HG03439 (cell line): ENCODE data around the gene CAPN11.
"Not testable (repeated sequence)": the region's sequence is repeated elsewhere in the genome, so short reads cannot be mapped to it uniquely, and the experiment has no call there.

Experiments used
- ATAC-seq: cut with Tn5 transposase; IDR thresholded peaks from one replicate; pipeline ENCODE4 v1.9.1; 2021; ENCODE audit warnings: mild to moderate bottlenecking, moderate library complexity; ENCODE audit not compliant: unreplicated experiment

The CAPN11 gene

DNA sequence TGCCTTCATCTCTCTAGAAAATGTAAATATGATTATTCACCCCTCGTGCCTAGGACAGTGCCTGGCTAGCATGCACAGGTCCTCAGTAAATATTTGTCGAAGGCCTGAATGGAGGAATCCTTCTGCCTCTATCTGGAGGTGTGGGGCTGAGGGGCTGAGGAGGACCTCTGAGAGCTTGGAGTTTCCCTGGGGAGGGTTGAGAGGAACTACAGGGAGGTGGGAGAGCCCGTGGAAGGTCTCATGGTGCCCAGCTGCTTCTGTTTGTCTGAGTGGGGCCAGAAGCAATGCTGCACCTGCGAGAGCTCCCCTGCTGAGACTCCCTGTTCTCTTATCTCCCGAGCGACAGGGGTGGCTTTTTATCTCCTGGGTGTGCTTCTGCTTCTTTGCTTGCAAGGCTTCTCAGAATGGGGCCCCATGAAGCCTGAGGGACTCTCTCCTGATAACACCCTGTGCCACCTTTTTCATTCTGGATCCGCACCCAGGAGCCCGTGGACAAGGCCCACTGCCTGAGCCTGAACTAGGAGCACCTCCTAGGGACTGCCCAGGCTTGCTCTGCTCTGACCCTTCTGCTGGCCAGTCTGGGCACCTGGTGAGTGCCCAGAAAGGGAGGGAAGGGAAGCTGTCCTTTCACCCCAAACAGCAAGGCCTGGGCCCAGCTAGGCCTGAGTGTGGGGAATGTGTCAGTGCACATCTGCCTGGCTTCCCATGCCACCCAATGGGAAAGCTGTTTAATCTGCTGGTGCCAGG lies 67.1 kb downstream of the CAPN11 start:
- no peak for ATAC-seq

DNA sequence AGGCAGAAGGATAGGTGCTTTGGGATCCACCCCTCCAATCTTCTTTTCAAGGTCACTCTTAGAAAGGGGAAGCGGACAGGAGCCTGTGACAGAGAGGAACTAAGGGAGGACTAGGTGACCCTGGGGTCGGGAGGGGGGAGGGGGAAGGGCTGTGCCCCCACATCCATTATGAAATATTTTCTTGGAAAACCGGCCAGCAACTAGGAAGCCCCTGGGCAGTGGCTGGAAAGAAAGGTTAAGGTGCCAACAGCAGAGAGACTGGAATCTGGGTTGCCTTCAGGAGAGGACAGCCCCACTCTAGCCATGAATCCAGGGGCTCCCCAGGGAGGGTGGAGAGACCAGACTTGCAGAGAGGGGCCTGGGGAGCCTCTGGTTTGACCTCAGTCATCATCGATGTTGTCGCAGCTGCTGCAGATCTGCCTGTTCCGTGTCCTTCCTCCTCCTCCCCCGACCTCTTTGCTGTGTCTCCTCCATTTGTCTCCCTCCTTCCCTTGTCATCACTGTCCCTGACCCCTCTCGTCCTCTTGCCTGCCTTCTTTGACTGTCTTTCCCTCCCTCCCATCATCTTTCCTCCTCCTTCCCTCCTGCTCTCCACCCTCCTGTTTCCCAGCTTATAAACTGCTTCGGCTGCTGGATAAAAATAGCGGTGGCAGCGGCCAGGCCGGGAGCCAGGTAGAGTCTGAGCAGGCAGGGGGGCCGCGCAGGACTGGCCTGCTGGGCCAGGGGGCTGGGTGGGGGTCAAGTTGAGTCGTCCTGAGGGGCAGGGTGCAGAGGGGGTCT lies 67.9 kb downstream of the CAPN11 start:
- no peak for ATAC-seq

DNA sequence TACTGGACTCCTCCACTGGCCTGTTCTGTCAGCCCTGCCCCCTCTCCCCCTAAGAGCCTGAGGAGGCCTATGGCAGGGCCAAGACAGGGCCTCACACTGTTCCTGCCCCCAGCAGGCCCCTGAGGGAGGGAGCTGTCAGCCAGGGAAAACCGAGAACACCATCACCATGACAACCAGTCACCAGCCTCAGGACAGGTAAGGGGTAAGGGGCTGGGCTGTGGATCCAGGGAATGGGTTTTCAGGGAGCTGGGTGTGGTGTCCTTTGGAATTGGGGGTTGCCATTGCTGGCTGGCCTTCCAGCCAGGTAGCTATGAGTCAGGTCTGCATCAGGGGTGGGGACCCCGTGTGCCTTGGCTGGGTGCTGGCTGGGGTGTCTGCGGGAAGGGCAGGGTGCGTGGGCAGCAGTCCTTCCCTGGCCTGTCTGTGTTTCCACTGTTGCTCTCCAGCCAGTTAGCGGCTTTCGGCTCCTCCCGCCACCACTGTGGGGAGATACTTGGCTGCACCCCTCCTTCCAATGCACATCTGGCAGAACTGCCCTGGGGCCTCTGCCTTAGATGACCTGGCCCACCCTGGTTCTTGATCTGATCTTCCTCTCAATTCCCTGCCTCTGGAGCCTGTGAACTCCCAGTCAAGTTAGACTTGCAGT lies 68.7 kb downstream of the CAPN11 start:
- no peak for ATAC-seq

DNA sequence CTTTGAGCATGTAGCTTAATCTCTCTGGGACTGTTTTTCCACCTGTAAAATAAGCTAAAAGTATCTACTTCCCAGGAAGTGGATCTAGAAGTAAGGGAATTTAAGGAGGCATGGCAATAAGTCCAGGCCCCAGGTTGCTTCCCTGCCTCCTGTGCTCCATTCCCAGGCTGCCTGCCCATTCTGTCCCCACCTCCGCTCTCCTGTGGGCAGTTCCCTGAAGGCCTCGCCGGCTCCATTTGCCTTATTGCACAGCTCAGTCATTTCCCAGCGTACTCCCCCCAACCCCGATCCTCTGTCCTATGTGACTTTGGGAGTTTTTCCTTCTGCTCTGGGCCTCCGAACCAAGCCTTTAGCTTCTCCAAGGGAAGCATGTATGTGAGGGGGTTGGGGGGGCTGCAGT lies 69.4 kb downstream of the CAPN11 start:
- no peak for ATAC-seq

DNA sequence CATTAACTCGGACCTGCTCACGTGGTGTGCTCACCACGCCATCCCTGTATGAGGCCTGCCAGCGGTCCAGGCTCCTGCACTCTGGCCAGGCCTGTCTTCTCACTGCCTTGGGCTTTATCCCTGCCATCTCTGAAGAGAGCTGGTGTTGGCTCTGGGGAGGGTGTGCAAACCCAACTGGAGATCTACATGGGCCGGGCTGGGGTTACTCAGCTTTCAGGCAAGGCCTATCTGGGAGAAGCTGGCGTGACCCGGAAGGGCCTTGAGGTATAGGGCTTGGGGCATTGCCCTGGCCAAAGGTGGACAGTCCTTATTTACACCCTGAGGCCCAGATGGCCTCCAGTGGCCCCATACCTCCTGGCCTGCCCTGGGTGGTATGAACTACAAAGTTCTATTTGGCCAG lies 69.8 kb downstream of the CAPN11 start:
- ATAC-seq = no peak

DNA sequence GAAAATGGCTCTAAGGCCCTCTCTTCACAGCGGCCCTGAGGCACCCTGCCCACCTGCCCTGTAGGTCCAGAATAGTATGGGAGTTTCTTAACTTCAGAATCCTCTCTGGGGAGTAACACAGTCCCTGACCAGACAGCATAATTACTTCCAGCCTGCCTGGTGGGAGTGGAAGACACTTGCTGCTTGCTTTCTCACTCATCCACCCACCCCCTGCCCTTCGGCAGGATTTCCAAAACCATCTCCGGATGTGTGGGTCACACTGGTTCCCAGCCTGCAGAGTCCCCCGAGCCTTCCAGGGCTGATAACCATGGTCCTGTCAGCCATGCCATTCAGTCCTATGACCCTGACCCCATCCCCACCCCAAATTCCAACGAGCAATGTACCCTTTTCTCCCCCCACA lies 70.2 kb downstream of the CAPN11 start:
- no peak for ATAC-seq

DNA sequence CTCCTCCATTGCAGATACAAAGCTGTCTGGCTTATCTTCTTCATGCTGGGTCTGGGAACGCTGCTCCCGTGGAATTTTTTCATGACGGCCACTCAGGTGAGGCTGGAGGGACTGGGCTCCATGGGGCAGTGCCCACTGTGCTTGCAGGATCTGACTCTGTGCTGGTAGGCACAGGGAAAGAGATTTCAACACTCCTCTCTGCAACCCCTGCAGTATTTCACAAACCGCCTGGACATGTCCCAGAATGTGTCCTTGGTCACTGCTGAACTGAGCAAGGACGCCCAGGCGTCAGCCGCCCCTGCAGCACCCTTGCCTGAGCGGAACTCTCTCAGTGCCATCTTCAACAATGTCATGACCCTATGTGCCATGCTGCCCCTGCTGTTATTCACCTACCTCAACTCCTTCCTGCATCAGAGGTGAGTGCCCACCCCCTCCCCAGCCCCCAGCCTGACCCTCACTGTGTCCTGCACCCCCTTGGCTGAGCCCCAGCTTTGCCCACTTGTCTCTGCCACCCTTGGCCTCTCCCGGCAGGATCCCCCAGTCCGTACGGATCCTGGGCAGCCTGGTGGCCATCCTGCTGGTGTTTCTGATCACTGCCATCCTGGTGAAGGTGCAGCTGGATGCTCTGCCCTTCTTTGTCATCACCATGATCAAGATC lies 70.9 kb downstream of the CAPN11 start:
- ATAC-seq = no peak

DNA sequence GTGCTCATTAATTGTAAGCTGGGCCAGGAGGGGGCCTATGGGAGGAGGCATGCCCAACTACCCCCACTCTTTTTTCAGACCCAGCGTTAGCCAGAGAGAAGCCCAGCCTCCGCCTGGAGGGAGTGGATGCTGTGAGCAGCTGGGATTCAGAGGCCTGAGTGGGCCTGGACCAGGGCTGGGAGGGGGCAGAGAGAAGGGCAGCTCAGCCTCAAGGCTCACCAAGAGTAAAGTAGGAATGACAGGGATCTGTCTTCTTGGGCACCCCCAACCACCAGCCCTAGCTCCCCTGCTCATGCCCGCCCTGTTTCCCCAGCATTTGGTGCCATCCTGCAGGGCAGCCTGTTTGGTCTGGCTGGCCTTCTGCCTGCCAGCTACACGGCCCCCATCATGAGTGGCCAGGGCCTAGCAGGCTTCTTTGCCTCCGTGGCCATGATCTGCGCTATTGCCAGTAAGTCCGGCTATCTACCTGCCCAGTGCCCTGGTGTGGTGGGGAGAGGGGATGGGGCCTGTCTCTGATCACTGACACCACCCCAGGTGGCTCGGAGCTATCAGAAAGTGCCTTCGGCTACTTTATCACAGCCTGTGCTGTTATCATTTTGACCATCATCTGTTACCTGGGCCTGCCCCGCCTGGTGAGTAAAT lies 71.5 kb downstream of the CAPN11 start:
- ATAC-seq = no peak

DNA sequence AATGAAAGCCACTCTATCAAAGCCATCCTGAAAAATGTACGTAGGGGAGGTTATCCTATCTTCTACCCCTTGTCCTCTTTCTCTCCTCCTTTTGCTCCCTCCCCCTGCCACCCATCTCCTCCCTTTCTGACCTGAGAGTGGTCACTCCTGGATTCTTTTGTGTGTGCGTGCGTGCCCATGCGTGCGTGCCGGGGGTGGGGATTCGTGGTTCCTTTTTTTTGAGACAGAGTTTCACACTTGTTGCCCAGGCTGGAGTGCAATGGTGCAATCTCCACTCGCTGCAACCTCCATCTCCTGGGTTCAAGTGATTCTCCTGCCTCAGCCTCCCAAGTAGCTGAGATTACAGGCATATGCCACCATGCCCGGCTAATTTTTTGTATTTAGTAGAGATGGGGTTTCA lies 72.8 kb downstream of the CAPN11 start:
- ATAC-seq = not testable (repeated sequence)

DNA sequence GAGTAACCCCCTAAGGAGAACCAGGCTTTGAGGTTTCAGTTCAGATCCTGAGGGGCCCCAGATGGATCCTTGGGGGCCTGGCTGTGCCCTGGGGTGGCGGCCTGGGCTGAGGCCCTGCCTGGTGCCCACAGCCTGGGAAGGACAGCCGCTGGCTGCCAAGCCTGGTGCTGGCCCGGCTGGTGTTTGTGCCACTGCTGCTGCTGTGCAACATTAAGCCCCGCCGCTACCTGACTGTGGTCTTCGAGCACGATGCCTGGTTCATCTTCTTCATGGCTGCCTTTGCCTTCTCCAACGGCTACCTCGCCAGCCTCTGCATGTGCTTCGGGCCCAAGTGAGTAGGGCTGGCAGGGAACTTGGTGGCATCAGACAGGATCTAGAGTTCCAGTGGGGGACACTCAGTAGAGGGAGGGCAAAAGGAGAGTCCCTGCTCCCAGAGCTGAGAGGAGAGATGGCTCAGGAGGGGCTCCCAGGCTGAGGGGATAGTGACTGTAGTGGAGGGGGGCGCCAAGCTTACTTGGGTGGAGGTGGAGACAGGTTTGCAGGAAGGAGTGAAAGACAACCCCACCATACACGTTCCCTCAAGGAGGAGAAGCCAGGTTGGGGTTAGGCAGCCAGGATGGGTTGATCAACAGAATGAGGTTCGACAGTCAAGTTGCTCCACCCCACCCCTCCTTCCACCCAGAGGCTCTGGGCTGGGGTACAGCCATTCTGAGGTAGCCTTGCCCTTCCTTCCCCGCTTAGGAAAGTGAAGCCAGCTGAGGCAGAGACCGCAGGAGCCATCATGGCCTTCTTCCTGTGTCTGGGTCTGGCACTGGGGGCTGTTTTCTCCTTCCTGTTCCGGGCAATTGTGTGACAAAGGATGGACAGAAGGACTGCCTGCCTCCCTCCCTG lies 74.3 kb downstream of the CAPN11 start:
- no peak for ATAC-seq

DNA sequence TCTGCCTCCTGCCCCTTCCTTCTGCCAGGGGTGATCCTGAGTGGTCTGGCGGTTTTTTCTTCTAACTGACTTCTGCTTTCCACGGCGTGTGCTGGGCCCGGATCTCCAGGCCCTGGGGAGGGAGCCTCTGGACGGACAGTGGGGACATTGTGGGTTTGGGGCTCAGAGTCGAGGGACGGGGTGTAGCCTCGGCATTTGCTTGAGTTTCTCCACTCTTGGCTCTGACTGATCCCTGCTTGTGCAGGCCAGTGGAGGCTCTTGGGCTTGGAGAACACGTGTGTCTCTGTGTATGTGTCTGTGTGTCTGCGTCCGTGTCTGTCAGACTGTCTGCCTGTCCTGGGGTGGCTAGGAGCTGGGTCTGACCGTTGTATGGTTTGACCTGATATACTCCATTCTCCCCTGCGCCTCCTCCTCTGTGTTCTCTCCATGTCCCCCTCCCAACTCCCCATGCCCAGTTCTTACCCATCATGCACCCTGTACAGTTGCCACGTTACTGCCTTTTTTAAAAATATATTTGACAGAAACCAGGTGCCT lies 75.0 kb downstream of the CAPN11 start:
- ATAC-seq = no peak
